ENCODE measurements around the gene RASGRF1. TPM values are rescaled to one million over a fixed set of nuclear protein-coding genes. Genes with fewer than 3 reads are reported as not detected.

The RASGRF1 gene
- total and polyA plus RNA-seq, 2 donors (not counting 1 experiment from before 2014, with no cell fraction given): 1.0 to 9.4 TPM

DNA sequence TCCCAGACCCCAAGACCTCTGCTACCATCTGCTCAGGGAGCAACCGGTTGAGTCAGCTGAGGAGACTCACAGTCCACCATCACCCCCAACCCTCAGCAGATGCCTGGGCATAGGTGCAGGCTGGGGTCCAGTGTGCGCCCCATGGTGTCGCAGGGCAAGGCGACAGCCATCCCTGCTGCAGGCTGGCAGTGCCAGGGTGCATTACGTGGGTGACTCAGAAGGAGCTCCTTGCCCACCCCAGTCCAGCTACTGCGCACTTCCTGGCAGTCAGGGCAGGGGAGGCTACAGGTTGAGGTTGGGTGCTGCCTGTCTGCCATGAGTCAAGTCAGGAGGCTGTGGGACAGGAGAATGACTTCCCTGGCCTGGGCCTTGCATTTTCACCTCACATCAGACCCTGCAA, 33.5 kb downstream of the RASGRF1 start:
- Histone ChIP-seq H4K20me1 (ENCODE audit: control insufficient read depth, insufficient read depth, low read length, poor library complexity, severe bottlenecking) (no peaks in the 10 kb centered on the region), H2AFZ (ENCODE audit: insufficient read depth, low read depth, low read length, poor library complexity, severe bottlenecking) (no peak overlapping the region), H3K27me3 (replicated peaks in 1 of 4; ENCODE audit: control extremely low read depth in 1 of 4, control insufficient read depth in 3 of 4, insufficient read depth in 4 of 4, low read length in 3 of 4) (peaks cover 0 to 6% (median 0%) of the 10 kb centered on the region in 4 experiments), H3K79me2 (ENCODE audit: control insufficient read depth, insufficient read depth, low read length) (no peaks in the 10 kb centered on the region), H3K4me1 (ENCODE audit: control insufficient read depth in 2 of 2, insufficient read depth in 2 of 2, low read length in 2 of 2) (no peaks in the 10 kb centered on the region), H3K27ac (ENCODE audit: low read length in 2 of 2) (no peak overlapping the region), H3K36me3 (replicated peaks in 1 of 2; ENCODE audit: control extremely low read depth in 1 of 2, control insufficient read depth in 1 of 2, extremely low read depth in 1 of 2, insufficient read depth in 2 of 2, low read length in 1 of 2) (no peaks in the 10 kb centered on the region), H3K9ac (ENCODE audit: low read length) (no peak overlapping the region), H3K9me3 (ENCODE audit: control extremely low read depth in 1 of 3, control insufficient read depth in 2 of 3, insufficient read depth in 1 of 3, low read length in 2 of 3) (no peaks in the 10 kb centered on the region), H3K4me3 (ENCODE audit: control extremely low read depth in 1 of 5, extremely low read depth in 1 of 5, insufficient read depth in 1 of 5, low read depth in 2 of 5, low read length in 4 of 5) (no peak overlapping the region), H3K4me2 (replicated peaks; ENCODE audit: low read depth, low read length, poor library complexity, severe bottlenecking) (no peak overlapping the region)
- no peak for TF ChIP-seq EZH2 (IDR thresholded peaks at IDR 0.05; ENCODE audit: borderline replicate concordance, insufficient read depth, low read depth, low read length, poor library complexity, severe bottlenecking)
- TF ChIP-seq, protein P1, sequence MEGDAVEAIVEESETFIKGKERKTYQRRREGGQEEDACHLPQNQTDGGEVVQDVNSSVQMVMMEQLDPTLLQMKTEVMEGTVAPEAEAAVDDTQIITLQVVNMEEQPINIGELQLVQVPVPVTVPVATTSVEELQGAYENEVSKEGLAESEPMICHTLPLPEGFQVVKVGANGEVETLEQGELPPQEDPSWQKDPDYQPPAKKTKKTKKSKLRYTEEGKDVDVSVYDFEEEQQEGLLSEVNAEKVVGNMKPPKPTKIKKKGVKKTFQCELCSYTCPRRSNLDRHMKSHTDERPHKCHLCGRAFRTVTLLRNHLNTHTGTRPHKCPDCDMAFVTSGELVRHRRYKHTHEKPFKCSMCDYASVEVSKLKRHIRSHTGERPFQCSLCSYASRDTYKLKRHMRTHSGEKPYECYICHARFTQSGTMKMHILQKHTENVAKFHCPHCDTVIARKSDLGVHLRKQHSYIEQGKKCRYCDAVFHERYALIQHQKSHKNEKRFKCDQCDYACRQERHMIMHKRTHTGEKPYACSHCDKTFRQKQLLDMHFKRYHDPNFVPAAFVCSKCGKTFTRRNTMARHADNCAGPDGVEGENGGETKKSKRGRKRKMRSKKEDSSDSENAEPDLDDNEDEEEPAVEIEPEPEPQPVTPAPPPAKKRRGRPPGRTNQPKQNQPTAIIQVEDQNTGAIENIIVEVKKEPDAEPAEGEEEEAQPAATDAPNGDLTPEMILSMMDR (IDR thresholded peaks at IDR 0.05): no peak
- Mint-ChIP-seq H3K9me3 (ENCODE audit: insufficient read depth) (no peaks in the 10 kb centered on the region), H3K4me1 (no peaks in the 10 kb centered on the region), H3K4me3 (no peak overlapping the region), H3K27ac (no peak overlapping the region), H3K27me3 (peaks cover 30% of the 10 kb centered on the region)
- no peak for ATAC-seq (ENCODE audit: low read depth)
- intact Hi-C loops (cut with micrococcal nuclease): no loop called here
- no peak for DNase-seq
- ChIA-PET CTCF (no interaction called here), POLR2A (no interaction called here)
- 95% methylated on average over 6 of the region's 6 CpGs for WGBS (ENCODE audit: insufficient coverage)

DNA sequence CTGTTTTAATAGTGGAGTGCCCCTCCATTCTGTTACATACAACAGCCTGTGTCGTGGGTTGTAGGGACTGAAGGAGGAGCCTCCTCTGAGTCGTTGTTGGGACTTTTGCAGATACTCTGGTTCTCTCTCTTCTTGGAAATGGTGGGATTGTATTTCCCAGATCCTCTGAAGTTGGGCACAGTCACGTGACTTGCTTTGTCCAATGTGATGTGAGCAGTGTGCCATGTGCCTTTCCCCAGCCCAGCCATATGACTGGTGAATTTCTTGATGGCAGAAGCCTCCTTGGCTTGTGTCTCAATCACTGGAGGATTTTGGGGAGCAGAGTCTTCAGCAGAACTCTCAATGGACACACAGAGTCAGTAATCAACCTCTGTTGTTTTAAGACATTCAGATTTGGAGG, 36.2 kb downstream of the RASGRF1 start:
- H3K4me1 ChIP-seq (ENCODE audit: control insufficient read depth in 2 of 2, insufficient read depth in 2 of 2, low read length in 2 of 2): no peaks in the 10 kb centered on the region

More for the DNA sequence above, 36.2 kb downstream of the RASGRF1 start:
- no peak for DNase-seq
- no peak for ATAC-seq (ENCODE audit: low read depth)
- Histone ChIP-seq H2AFZ (ENCODE audit: insufficient read depth, low read depth, low read length, poor library complexity, severe bottlenecking) (no peak overlapping the region), H4K20me1 (ENCODE audit: control insufficient read depth, insufficient read depth, low read length, poor library complexity, severe bottlenecking) (no peaks in the 10 kb centered on the region), H3K4me3 (ENCODE audit: control extremely low read depth in 1 of 5, extremely low read depth in 1 of 5, insufficient read depth in 1 of 5, low read depth in 2 of 5, low read length in 4 of 5) (no peak overlapping the region), H3K9me3 (ENCODE audit: control extremely low read depth in 1 of 3, control insufficient read depth in 2 of 3, insufficient read depth in 1 of 3, low read length in 2 of 3) (no peaks in the 10 kb centered on the region), H3K9ac (ENCODE audit: low read length) (no peak overlapping the region), H3K27me3 (replicated peaks in 1 of 4; ENCODE audit: control extremely low read depth in 1 of 4, control insufficient read depth in 3 of 4, insufficient read depth in 4 of 4, low read length in 3 of 4) (peaks cover 0 to 2% (median 0%) of the 10 kb centered on the region in 4 experiments), H3K79me2 (ENCODE audit: control insufficient read depth, insufficient read depth, low read length) (no peaks in the 10 kb centered on the region), H3K27ac (ENCODE audit: low read length in 2 of 2) (no peak overlapping the region), H3K4me2 (replicated peaks; ENCODE audit: low read depth, low read length, poor library complexity, severe bottlenecking) (no peak overlapping the region), H3K36me3 (replicated peaks in 1 of 2; ENCODE audit: control extremely low read depth in 1 of 2, control insufficient read depth in 1 of 2, extremely low read depth in 1 of 2, insufficient read depth in 2 of 2, low read length in 1 of 2) (no peaks in the 10 kb centered on the region)
- POLR2A ChIA-PET: no interaction called here
- CTCF ChIA-PET: no interaction called here
- H3K9me3 Mint-ChIP-seq (ENCODE audit: insufficient read depth): no peaks in the 10 kb centered on the region
- intact Hi-C loops (cut with micrococcal nuclease): no loop called here
- H3K4me1 Mint-ChIP-seq: no peaks in the 10 kb centered on the region
- no peak overlapping the region for H3K4me3 Mint-ChIP-seq
- WGBS (ENCODE audit: insufficient coverage): no CpG with 5 or more reads among the region's 3 CpGs
- TF ChIP-seq EZH2 (IDR thresholded peaks at IDR 0.05; ENCODE audit: borderline replicate concordance, insufficient read depth, low read depth, low read length, poor library complexity, severe bottlenecking): no peak
- TF ChIP-seq, protein P1 (IDR thresholded peaks at IDR 0.05): no peak
- H3K27ac Mint-ChIP-seq: no peak overlapping the region
- peaks cover 19% of the 10 kb centered on the region for H3K27me3 Mint-ChIP-seq

Data from B cell (primary cell).